HEK293 (cell line): Measurements from ENCODE around the gene SLC4A1AP.

Experiments used
- GLI2 ChIP-seq: fragments of 450-650 bp; formaldehyde crosslinking; IDR thresholded peaks from 2 replicates; pipeline ENCODE4; 2017; ENCODE audit warnings: missing biosample characterization, missing genetic modification characterization, low read depth, borderline replicate concordance
- GLI4 ChIP-seq: fragments of 450-650 bp; formaldehyde crosslinking; IDR thresholded peaks from 2 replicates; pipeline ENCODE4 v1.5.1; 2016; ENCODE audit warnings: missing biosample characterization, missing genetic modification characterization
- GLIS1 ChIP-seq: fragments of 450-650 bp; formaldehyde crosslinking; IDR thresholded peaks from 2 replicates; pipeline ENCODE4 v1.5.1; 2016; ENCODE audit warnings: missing biosample characterization, missing genetic modification characterization
- HOXD13 ChIP-seq: sonication (generic); formaldehyde crosslinking; IDR thresholded peaks from 2 replicates; pipeline ENCODE4 v1.8.0; 2022; ENCODE audit warnings: missing genetic modification reagents, borderline replicate concordance
- MZF1 ChIP-seq: fragments of 450-650 bp; formaldehyde crosslinking; IDR thresholded peaks from 2 replicates; pipeline ENCODE4 v1.5.1; 2017; ENCODE audit warnings: missing biosample characterization, missing genetic modification characterization, borderline replicate concordance
- SCRT2 ChIP-seq: fragments of 450-650 bp; formaldehyde crosslinking; IDR thresholded peaks from 2 replicates; pipeline ENCODE4 v1.5.1; 2016; ENCODE audit warnings: missing biosample characterization, missing genetic modification characterization
- SP3 ChIP-seq: fragments of 450-650 bp; formaldehyde crosslinking; IDR thresholded peaks from 2 replicates; pipeline ENCODE4 v1.5.1; 2016; ENCODE audit warnings: missing biosample characterization, missing genetic modification characterization
- ZBTB20 ChIP-seq: fragments of 450-650 bp; formaldehyde crosslinking; IDR thresholded peaks from 2 replicates; pipeline ENCODE4 v1.5.1; 2016; ENCODE audit warnings: missing biosample characterization, missing genetic modification characterization
- ZBTB26 ChIP-seq: fragments of 450-650 bp; formaldehyde crosslinking; optimal IDR thresholded peaks from 2 replicates; pipeline ENCODE3; 2016; ENCODE audit warnings: missing biosample characterization, mild to moderate bottlenecking, missing genetic modification characterization
- ZBTB8A ChIP-seq: fragments of 450-650 bp; formaldehyde crosslinking; IDR thresholded peaks from 2 replicates; pipeline ENCODE4 v1.5.1; 2016; ENCODE audit warnings: missing biosample characterization, missing genetic modification characterization
- ZFP41 ChIP-seq: fragments of 450-650 bp; formaldehyde crosslinking; IDR thresholded peaks from 2 replicates; pipeline ENCODE4 v1.5.1; 2016; ENCODE audit warnings: missing biosample characterization, missing genetic modification characterization, borderline replicate concordance
- ZNF214 ChIP-seq: fragments of 450-650 bp; formaldehyde crosslinking; IDR thresholded peaks from 2 replicates; pipeline ENCODE4 v1.5.1; 2017; ENCODE audit warnings: missing biosample characterization, mild to moderate bottlenecking, missing genetic modification characterization, borderline replicate concordance
- ZNF24 ChIP-seq: fragments of 450-650 bp; formaldehyde crosslinking; IDR thresholded peaks from 2 replicates; pipeline ENCODE4 v1.5.1; 2016; ENCODE audit warnings: missing biosample characterization, missing genetic modification characterization
- ZNF324 ChIP-seq: fragments of 450-650 bp; formaldehyde crosslinking; IDR thresholded peaks from 2 replicates; pipeline ENCODE4 v1.5.1; 2016; ENCODE audit warnings: missing biosample characterization, missing genetic modification characterization
- ZNF48 ChIP-seq: fragments of 450-650 bp; formaldehyde crosslinking; IDR thresholded peaks from 2 replicates; pipeline ENCODE4 v1.5.1; 2016; ENCODE audit warnings: missing biosample characterization, missing genetic modification characterization
- ZNF549 ChIP-seq: fragments of 450-650 bp; IDR thresholded peaks from 2 replicates; pipeline ENCODE4 v1.5.1; 2018; ENCODE audit warnings: missing biosample characterization, missing genetic modification characterization, mild to moderate bottlenecking, inconsistent platforms, moderate library complexity
- ZNF558 ChIP-seq: fragments of 450-650 bp; formaldehyde crosslinking; IDR thresholded peaks from 2 replicates; pipeline ENCODE4 v1.5.1; 2016; ENCODE audit warnings: missing biosample characterization, missing genetic modification characterization
- ZNF600 ChIP-seq: fragments of 450-650 bp; formaldehyde crosslinking; IDR thresholded peaks from 2 replicates; pipeline ENCODE4 v1.5.1; 2016; ENCODE audit warnings: missing biosample characterization, missing genetic modification characterization
- ZNF624 ChIP-seq: fragments of 450-650 bp; formaldehyde crosslinking; IDR thresholded peaks from 2 replicates; pipeline ENCODE4 v1.5.1; 2017; ENCODE audit warnings: missing biosample characterization, missing genetic modification characterization
- ZNF626 ChIP-seq: fragments of 450-650 bp; sonication (Bioruptor Pico); formaldehyde crosslinking; IDR thresholded peaks from 2 replicates; pipeline ENCODE4 v1.5.1; 2018; ENCODE audit warnings: missing biosample characterization, missing genetic modification characterization, inconsistent platforms
- ZNF629 ChIP-seq: fragments of 450-650 bp; formaldehyde crosslinking; IDR thresholded peaks from 2 replicates; pipeline ENCODE4 v1.5.1; 2017; ENCODE audit warnings: missing biosample characterization, missing genetic modification characterization
- ZNF639 ChIP-seq: fragments of 450-650 bp; formaldehyde crosslinking; IDR thresholded peaks from 2 replicates; pipeline ENCODE4 v1.5.1; 2016; ENCODE audit warnings: missing biosample characterization, missing genetic modification characterization
- ZNF660 ChIP-seq: fragments of 450-650 bp; IDR thresholded peaks from 2 replicates; pipeline ENCODE4 v1.5.1; 2018; ENCODE audit warnings: missing biosample characterization, mild to moderate bottlenecking, missing genetic modification characterization
- ZNF777 ChIP-seq: fragments of 450-650 bp; formaldehyde crosslinking; IDR thresholded peaks from 2 replicates; pipeline ENCODE4 v1.5.1; 2017; ENCODE audit warnings: missing biosample characterization, missing genetic modification characterization, borderline replicate concordance
- TF ChIP-seq, protein P1 (sequence below): fragments of 450-650 bp; formaldehyde crosslinking; IDR thresholded peaks from 2 replicates; pipeline ENCODE4 v1.5.1; 2016; ENCODE audit warnings: missing biosample characterization, missing genetic modification characterization
- TF ChIP-seq, protein P2 (sequence below): fragments of 450-650 bp; formaldehyde crosslinking; IDR thresholded peaks from 2 replicates; pipeline ENCODE4 v1.5.1; 2016; ENCODE audit warnings: missing biosample characterization, missing genetic modification characterization
- TF ChIP-seq, protein P3 (sequence below): fragments of 450-650 bp; formaldehyde crosslinking; IDR thresholded peaks from 2 replicates; pipeline ENCODE4 v1.5.1; 2017; ENCODE audit warnings: missing biosample characterization, missing genetic modification characterization

SLC4A1AP gene

DNA sequence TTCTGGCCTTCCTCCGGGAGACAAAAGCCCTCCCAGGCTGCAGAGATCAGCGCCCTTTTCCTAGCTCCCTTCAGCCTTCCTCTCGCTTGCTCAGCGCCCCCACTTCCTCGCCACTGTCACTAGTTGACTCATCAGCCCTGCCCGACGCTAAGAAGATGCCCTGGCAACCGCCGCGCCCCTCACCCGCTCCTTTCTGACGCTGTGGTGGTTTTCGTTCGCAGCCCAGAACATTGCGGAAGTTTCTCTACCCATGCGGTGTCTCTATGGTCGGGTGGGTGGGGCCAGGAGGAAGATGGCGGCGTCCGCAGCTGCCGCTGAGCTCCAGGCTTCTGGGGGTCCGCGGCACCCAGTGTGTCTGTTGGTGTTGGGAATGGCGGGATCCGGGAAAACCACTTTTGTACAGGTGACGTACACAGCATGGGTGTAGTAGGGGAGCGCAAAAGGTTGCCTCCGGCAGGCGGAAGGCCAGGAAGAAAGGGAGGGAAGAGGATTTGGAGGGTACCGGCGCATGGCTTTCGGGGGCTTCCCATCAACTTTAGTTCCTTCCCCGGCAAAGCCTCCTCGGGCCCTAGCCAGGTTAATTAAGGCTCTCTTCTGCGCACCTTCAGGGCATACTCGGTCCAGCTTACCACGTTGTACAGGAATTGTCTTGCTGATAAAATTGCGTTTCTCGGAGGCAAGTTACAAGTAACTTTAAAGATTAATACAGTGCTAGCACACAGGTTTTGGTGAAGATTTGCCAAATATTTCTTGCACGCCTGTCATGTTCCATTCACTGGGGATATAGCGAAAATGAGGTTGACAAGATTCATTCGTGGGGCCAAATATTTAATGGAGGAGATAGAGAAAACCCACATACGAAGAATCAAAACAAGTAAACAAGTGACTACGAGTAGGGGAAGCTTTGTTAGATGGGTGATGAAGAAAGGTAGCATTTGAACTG lies 34.7 kb upstream of the SLC4A1AP start, which contains the start of the genes CCDC121 and GPN1 (continued):
- TF ChIP-seq, protein P1, sequence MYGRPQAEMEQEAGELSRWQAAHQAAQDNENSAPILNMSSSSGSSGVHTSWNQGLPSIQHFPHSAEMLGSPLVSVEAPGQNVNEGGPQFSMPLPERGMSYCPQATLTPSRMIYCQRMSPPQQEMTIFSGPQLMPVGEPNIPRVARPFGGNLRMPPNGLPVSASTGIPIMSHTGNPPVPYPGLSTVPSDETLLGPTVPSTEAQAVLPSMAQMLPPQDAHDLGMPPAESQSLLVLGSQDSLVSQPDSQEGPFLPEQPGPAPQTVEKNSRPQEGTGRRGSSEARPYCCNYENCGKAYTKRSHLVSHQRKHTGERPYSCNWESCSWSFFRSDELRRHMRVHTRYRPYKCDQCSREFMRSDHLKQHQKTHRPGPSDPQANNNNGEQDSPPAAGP (tag by site-specific recombination), result 0 out of 2 replicates have a peak, but pooled peaks have one; percentile 58
- TF ChIP-seq ZFP41 (tag by site-specific recombination) (no peak), ZBTB20 (tag by site-specific recombination) (peak; percentile 63; the same call in 1 of the 2 replicates), MZF1 (tag by site-specific recombination) (no peak), ZNF558 (tag by site-specific recombination) (no peak), ZBTB26 (peak; percentile 30), GLIS1 (tag by site-specific recombination) (peak; percentile 46; the same call in 1 of the 2 replicates), ZBTB8A (tag by site-specific recombination) (peak; percentile 68), ZNF639 (tag by site-specific recombination) (no peak), ZNF324 (tag by site-specific recombination) (0 out of 2 replicates have a peak, but pooled peaks have one; percentile 63), GLI4 (tag by site-specific recombination) (no peak), GLI2 (tag by site-specific recombination) (no peak), ZNF24 (tag by site-specific recombination) (0 out of 2 replicates have a peak, but pooled peaks have one; percentile 42), ZNF214 (tag by site-specific recombination) (no peak), HOXD13 (no peak), ZNF549 (peak; percentile 56; the same call in 1 of the 2 replicates), ZNF600 (tag by site-specific recombination) (peak; percentile 52; the same call in 1 of the 2 replicates), SCRT2 (tag by site-specific recombination) (peak; percentile 85), ZNF48 (tag by site-specific recombination) (no peak), ZNF660 (tag by site-specific recombination) (no peak; the same call in 1 of the 2 replicates), ZNF629 (peak; percentile 82), ZNF624 (tag by site-specific recombination) (no peak), SP3 (tag by site-specific recombination) (peak; percentile 82), ZNF777 (tag by site-specific recombination) (no peak), ZNF626 (tag by site-specific recombination) (no peak)
- TF ChIP-seq, protein P2, sequence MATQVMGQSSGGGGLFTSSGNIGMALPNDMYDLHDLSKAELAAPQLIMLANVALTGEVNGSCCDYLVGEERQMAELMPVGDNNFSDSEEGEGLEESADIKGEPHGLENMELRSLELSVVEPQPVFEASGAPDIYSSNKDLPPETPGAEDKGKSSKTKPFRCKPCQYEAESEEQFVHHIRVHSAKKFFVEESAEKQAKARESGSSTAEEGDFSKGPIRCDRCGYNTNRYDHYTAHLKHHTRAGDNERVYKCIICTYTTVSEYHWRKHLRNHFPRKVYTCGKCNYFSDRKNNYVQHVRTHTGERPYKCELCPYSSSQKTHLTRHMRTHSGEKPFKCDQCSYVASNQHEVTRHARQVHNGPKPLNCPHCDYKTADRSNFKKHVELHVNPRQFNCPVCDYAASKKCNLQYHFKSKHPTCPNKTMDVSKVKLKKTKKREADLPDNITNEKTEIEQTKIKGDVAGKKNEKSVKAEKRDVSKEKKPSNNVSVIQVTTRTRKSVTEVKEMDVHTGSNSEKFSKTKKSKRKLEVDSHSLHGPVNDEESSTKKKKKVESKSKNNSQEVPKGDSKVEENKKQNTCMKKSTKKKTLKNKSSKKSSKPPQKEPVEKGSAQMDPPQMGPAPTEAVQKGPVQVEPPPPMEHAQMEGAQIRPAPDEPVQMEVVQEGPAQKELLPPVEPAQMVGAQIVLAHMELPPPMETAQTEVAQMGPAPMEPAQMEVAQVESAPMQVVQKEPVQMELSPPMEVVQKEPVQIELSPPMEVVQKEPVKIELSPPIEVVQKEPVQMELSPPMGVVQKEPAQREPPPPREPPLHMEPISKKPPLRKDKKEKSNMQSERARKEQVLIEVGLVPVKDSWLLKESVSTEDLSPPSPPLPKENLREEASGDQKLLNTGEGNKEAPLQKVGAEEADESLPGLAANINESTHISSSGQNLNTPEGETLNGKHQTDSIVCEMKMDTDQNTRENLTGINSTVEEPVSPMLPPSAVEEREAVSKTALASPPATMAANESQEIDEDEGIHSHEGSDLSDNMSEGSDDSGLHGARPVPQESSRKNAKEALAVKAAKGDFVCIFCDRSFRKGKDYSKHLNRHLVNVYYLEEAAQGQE (tag by site-specific recombination), result 0 out of 2 replicates have a peak, but pooled peaks have one; percentile 22
- TF ChIP-seq, protein P3, sequence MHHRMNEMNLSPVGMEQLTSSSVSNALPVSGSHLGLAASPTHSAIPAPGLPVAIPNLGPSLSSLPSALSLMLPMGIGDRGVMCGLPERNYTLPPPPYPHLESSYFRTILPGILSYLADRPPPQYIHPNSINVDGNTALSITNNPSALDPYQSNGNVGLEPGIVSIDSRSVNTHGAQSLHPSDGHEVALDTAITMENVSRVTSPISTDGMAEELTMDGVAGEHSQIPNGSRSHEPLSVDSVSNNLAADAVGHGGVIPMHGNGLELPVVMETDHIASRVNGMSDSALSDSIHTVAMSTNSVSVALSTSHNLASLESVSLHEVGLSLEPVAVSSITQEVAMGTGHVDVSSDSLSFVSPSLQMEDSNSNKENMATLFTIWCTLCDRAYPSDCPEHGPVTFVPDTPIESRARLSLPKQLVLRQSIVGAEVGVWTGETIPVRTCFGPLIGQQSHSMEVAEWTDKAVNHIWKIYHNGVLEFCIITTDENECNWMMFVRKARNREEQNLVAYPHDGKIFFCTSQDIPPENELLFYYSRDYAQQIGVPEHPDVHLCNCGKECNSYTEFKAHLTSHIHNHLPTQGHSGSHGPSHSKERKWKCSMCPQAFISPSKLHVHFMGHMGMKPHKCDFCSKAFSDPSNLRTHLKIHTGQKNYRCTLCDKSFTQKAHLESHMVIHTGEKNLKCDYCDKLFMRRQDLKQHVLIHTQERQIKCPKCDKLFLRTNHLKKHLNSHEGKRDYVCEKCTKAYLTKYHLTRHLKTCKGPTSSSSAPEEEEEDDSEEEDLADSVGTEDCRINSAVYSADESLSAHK (tag by site-specific recombination), result peak; percentile 65; the same call in 1 of the 2 replicates
